Measurements from ENCODE around the gene AP4M1. TPM values are rescaled to one million over a fixed set of nuclear protein-coding genes. Genes with fewer than 3 reads are reported as not detected.
"Not testable (repeated sequence)": the region's sequence is repeated elsewhere in the genome, so short reads cannot be mapped to it uniquely, and the experiment has no call there.

AP4M1 gene
- total and polyA plus RNA-seq, 2 donors (not counting 1 experiment from before 2014, with no cell fraction given) = 17.2 to 19.6 TPM

DNA sequence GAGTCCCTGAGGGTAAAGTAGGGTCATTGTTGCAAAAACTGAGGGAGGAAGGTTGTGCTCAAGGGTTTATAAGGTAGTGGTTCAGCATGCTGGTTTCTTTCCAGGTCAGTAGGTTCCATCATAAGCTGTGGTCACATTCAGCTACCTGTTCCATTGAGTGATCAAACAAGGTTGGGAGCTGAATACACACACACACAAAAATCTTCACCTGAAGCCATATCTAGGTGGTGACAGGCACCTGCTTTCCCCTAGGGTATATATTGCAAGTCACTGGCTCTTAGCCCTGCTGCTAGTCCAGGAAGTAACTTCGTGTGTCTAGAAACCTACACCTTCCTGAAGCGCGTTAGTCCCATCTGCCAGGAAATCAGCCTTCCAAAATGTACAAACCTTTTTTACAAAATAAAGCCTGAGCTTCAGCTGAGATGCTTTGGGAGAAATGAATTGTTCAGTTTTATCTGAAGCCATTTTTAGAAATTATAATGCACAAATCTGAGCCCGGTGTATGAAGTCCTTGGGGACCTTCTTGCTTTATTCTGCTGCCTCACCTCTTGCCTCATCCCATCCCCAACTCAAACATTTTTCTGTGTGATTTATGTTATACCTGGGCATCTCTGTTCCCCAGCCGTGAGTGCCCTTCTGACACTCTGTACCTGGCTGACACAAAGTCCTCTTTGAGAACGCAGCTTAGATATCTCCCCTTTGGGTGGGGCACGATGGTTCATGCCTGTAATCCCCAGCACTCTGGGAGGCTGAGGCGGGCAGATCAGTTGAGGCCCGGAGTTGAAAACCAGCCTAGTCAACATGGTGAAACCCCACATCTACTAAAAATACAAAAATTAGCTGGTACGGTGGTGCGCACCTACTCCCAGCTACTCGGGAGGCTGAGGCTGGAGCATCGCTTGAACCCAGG, 36.7 kb downstream of the AP4M1 start:
- Histone ChIP-seq H3K79me2 (ENCODE audit: control insufficient read depth, insufficient read depth, low read length) (no peaks in the 10 kb centered on the region), H3K4me3 (replicated peaks in 1 of 4; ENCODE audit: control extremely low read depth in 1 of 4, insufficient read depth in 1 of 4, low read depth in 3 of 4, low read length in 4 of 4) (no peak overlapping the region), H3K9me3 (ENCODE audit: control insufficient read depth, insufficient read depth, low read depth, low read length) (no peaks in the 10 kb centered on the region), H3K27me3 (ENCODE audit: control insufficient read depth, insufficient read depth, low read length) (no peaks in the 10 kb centered on the region), H3K36me3 (ENCODE audit: control insufficient read depth, insufficient read depth, low read length) (no peaks in the 10 kb centered on the region), H3K9ac (ENCODE audit: insufficient read depth, low read length) (no peak overlapping the region), H3K4me1 (ENCODE audit: control insufficient read depth, extremely low read depth, insufficient read depth, low read length) (no peaks in the 10 kb centered on the region), H3K27ac (ENCODE audit: insufficient read depth, low read length) (no peak overlapping the region), H2AFZ (ENCODE audit: low read length) (no peak overlapping the region), H4K20me1 (ENCODE audit: control insufficient read depth, extremely low read depth, insufficient read depth, low read length) (no peaks in the 10 kb centered on the region), H3K4me2 (ENCODE audit: extremely low read depth, insufficient read depth, low read length) (no peak overlapping the region)
- DNase-seq (ENCODE audit: low read depth in 2 of 2) = no peak
- no peak for TF ChIP-seq EZH2 (IDR thresholded peaks at IDR 0.05; ENCODE audit: low read length, missing control alignments)
- no peak for TF ChIP-seq CTCF (conservative IDR thresholded peaks at IDR 0.05 in 1 of 2, IDR thresholded peaks at IDR 0.05 in 1 of 2; ENCODE audit: low read depth in 1 of 2, low read length in 2 of 2)

GRCh38 chr7:100141555-100141949, 40.1 kb downstream of the AP4M1 start:
- no peak overlapping the region for H3K4me2 ChIP-seq (ENCODE audit: extremely low read depth, insufficient read depth, low read length)
- H3K79me2 ChIP-seq (ENCODE audit: control insufficient read depth, insufficient read depth, low read length) = no peaks in the 10 kb centered on the region
- no peak for DNase-seq (ENCODE audit: low read depth in 2 of 2)
- H2AFZ ChIP-seq (ENCODE audit: low read length) = no peak overlapping the region
- no peak overlapping the region for H3K9ac ChIP-seq (ENCODE audit: insufficient read depth, low read length)
- no peaks in the 10 kb centered on the region for H3K4me1 ChIP-seq (ENCODE audit: control insufficient read depth, extremely low read depth, insufficient read depth, low read length)
- H3K36me3 ChIP-seq (ENCODE audit: control insufficient read depth, insufficient read depth, low read length) = no peaks in the 10 kb centered on the region
- H3K4me3 ChIP-seq (replicated peaks in 1 of 4; ENCODE audit: control extremely low read depth in 1 of 4, insufficient read depth in 1 of 4, low read depth in 3 of 4, low read length in 4 of 4) = no peak overlapping the region
- H3K27me3 ChIP-seq (ENCODE audit: control insufficient read depth, insufficient read depth, low read length) = no peaks in the 10 kb centered on the region
- TF ChIP-seq CTCF (conservative IDR thresholded peaks at IDR 0.05 in 1 of 2, IDR thresholded peaks at IDR 0.05 in 1 of 2; ENCODE audit: low read depth in 1 of 2, low read length in 2 of 2) = no peak
- no peaks in the 10 kb centered on the region for H3K9me3 ChIP-seq (ENCODE audit: control insufficient read depth, insufficient read depth, low read depth, low read length)
- no peaks in the 10 kb centered on the region for H4K20me1 ChIP-seq (ENCODE audit: control insufficient read depth, extremely low read depth, insufficient read depth, low read length)
- H3K27ac ChIP-seq (ENCODE audit: insufficient read depth, low read length) = no peak overlapping the region

GRCh38 chr7:100142461-100142860, 41.0 kb downstream of the AP4M1 start:
- Histone ChIP-seq H3K4me1 (ENCODE audit: control insufficient read depth, extremely low read depth, insufficient read depth, low read length) (no peaks in the 10 kb centered on the region), H3K27me3 (ENCODE audit: control insufficient read depth, insufficient read depth, low read length) (no peaks in the 10 kb centered on the region), H3K4me2 (ENCODE audit: extremely low read depth, insufficient read depth, low read length) (no peak overlapping the region), H3K9ac (ENCODE audit: insufficient read depth, low read length) (no peak overlapping the region), H3K4me3 (replicated peaks in 1 of 4; ENCODE audit: control extremely low read depth in 1 of 4, insufficient read depth in 1 of 4, low read depth in 3 of 4, low read length in 4 of 4) (no peak overlapping the region), H4K20me1 (ENCODE audit: control insufficient read depth, extremely low read depth, insufficient read depth, low read length) (no peaks in the 10 kb centered on the region), H3K9me3 (ENCODE audit: control insufficient read depth, insufficient read depth, low read depth, low read length) (no peaks in the 10 kb centered on the region), H3K36me3 (ENCODE audit: control insufficient read depth, insufficient read depth, low read length) (no peaks in the 10 kb centered on the region), H2AFZ (ENCODE audit: low read length) (no peak overlapping the region), H3K79me2 (ENCODE audit: control insufficient read depth, insufficient read depth, low read length) (no peaks in the 10 kb centered on the region), H3K27ac (ENCODE audit: insufficient read depth, low read length) (no peak overlapping the region)
- no peak for DNase-seq (ENCODE audit: low read depth in 2 of 2)
- TF ChIP-seq EZH2 (IDR thresholded peaks at IDR 0.05; ENCODE audit: low read length, missing control alignments) = no peak
- no peak for TF ChIP-seq CTCF (conservative IDR thresholded peaks at IDR 0.05 in 1 of 2, IDR thresholded peaks at IDR 0.05 in 1 of 2; ENCODE audit: low read depth in 1 of 2, low read length in 2 of 2)

DNA sequence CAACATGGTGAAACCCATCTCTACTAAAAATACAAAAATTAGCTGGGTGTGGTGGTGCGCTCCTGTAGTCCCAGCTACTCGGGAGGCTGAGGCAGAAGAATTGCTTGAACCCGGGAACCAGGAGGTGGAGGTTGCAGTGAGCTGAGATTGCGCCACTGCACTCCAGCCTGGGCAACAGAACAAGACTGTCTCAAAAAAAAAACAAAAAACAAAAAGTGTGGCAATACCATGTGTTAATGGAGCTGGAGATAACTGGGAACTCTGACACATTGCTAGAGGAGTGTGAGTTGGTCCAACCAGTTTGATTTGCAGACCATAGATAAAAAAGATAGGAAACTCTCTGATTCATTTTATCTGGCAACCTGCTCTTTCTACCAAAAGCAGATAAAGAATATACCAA, 44.9 kb downstream of the AP4M1 start:
- H3K4me1 ChIP-seq (ENCODE audit: control insufficient read depth, extremely low read depth, insufficient read depth, low read length); H3K4me3 ChIP-seq (replicated peaks in 1 of 4; ENCODE audit: control extremely low read depth in 1 of 4, insufficient read depth in 1 of 4, low read depth in 3 of 4, low read length in 4 of 4); H2AFZ ChIP-seq (ENCODE audit: low read length); H4K20me1 ChIP-seq (ENCODE audit: control insufficient read depth, extremely low read depth, insufficient read depth, low read length); H3K9ac ChIP-seq (ENCODE audit: insufficient read depth, low read length); H3K79me2 ChIP-seq (ENCODE audit: control insufficient read depth, insufficient read depth, low read length); H3K27me3 ChIP-seq (ENCODE audit: control insufficient read depth, insufficient read depth, low read length); H3K4me2 ChIP-seq (ENCODE audit: extremely low read depth, insufficient read depth, low read length); H3K9me3 ChIP-seq (ENCODE audit: control insufficient read depth, insufficient read depth, low read depth, low read length); H3K27ac ChIP-seq (ENCODE audit: insufficient read depth, low read length); H3K36me3 ChIP-seq (ENCODE audit: control insufficient read depth, insufficient read depth, low read length): not testable (repeated sequence)
- DNase-seq (ENCODE audit: low read depth in 2 of 2) = peak in 1 of 2 donors; percentile 81

Data from fibroblast of lung (primary cell).